Activated T-cell treated with anti-CD3 and anti-CD28 coated beads for 4 hours (primary cell): ENCODE results near the gene ATP5F1D.

ENCODE experiments used
- DNase-seq: peaks from one replicate; pipeline ENCODE4 v3.0.0-alpha.2; 2020

Gene ATP5F1D

GRCh38 chr19:1259876-1260748 is 18.6 kb downstream of the ATP5F1D start:
- peak; percentile 36 for DNase-seq

GRCh38 chr19:1260749-1261537 is 19.4 kb downstream of the ATP5F1D start:
- peak; percentile 94 for DNase-seq

DNA sequence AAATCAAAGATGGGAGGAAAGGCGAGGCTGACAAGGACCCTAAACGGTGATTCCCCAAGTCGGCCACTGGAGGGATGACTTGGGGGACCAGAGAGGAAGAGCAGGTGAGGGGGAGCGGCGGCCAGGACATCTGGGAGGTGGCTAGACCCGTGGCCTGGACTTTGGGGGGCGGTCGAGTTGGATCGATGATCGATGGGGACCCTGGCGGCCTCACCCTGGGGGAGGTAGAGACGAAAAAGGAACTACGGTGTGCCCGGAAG is 19.9 kb downstream of the ATP5F1D start:
- DNase-seq, result no peak

DNA sequence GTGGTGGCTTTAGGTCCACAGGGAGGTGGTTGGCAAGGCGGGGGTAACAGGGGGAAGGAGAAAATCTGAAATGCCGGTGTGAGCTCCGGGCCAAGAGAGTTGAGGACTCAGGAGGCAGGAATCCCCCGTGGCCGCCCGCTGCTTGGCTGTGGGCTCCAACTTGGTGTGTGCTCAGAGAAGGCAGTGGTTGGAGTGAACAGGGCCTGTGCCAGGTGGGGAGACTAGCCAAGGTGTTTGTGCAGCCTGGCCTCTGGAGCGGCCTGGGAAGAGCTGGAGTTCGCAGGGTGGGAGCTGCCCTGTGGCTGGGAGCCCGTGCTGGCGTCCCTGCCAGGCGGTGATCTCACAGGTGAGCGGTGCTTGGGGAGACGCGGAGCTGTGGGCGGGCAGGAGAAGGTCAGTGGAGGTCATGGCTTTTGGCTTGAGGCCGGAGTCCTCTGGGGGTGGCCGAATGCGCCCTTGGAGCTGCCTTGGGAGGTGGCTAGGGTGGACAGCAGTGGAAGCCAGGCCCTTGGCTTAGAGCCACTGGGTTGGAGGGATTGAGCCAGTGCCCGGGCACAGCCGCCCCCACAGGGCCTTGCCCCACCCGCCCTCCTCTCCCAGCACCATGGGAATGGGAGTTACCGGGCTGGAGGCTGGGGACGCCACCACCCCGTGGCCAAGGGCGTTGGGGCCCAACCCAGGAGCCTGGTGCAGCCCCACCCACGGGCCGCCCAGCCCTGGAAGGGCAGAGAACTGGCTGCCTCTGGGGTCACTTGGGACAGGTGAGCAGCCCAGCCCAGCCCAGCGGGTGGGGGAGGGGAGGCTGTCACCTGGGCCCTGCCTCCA is 20.5 kb downstream of the ATP5F1D start:
- no peak for DNase-seq

DNA sequence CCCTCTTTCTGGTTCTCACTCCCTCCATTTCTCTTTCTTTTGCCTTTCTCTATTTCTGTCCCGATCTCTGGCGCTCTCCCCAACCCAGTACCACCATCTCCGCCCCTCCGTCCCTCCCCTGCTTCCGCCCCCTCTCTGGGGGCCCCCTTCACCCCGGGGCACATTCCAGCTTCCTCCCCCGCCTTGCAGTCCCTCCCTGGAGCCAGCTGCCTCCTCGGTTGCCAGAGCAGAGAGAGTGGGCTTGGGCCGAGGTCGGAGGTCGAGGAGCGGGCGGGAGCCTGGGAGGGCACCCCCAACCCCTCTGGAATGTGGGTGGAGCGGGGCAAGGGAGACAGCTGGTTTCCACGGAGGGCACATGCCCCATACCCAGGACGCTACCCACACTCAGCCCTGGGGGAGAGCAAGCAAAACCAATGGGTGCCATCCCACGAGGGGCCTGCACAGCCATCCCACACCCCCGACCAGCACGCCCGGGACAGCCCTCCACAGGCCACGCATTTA is 21.1 kb downstream of the ATP5F1D start:
- DNase-seq, result no peak

- DNase-seq, result no peak
Observed at GRCh38 chr19:1263188-1263587, 21.6 kb downstream of the ATP5F1D start.

DNA sequence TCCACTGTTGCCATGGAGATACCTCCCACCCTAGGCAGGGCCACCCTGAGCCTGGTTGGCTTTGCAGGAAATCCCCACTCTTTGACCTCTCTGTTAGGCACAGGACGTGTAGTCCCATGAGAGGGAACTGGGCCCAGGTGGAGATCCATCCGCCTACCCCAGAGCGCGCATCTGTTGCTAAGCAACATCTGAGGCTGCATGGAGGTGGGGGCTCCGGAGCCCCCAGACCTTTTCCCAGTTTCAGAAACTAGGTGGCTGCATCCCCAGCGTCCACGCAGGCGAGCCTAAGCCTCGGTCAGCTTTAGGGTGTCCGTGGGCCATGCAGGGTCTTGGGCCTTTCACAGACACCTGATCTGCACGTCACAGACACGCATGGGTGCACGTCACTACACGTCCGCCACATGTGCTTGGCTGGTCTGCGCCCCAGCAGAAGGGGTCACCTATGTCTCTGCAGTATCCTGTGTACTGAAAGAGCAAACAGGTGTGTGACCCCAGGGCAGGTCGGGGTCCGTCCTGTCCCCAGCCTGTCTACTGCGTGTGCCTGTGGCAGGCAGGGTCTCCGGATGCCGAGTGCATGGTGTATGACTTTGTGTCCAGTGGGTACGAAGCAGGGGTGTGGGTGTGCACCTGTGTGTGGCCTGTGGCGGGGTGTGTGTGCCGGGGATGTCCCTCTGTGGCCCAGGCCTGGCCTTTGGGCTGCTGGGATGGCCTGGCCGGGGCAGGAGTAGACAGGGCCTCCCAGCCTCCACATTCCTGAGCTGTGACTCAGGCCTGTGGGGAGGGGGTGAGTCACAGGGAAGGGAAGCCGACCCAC is 23.5 kb downstream of the ATP5F1D start:
- no peak for DNase-seq

GRCh38 chr19:1265615-1266128 is 24.1 kb downstream of the ATP5F1D start:
- no peak for DNase-seq

DNA sequence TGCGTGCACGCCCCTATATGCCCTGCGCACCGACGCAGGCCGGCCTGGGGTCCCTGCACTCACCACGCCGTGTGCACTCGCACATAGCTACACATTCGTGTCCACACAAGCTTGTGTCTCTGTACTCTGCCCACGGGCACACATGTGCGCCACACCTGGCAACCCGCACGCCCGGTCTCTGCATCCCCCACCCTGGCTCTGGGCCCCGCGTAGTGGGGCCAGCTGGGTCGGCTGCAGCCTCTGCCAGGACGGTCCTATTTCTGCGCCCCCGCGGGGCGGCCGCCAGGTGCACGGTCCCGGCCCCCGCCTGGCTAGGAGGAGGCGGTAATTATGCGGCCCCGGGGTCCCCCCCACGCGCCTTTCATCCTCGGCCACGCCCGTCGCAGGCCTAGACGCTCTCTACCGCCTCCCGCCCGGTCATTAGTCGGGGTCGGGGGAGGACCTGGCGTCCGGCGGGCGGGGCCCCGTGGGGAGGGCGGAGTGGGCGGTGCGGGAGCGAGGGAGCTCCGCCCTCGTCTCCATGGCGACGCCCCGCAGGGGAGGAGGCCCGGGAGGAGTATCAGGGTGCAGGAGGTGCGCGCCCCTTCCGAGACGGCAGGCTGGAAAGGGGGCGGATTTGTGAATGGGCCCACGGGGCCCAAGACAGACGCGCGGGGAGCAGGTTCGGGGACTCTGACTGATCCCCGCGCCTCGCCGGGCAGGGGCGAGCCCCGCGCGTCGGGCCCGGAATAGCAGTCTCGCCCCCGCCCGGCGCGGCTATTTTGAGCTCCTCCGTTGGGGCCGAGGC is 24.8 kb downstream of the ATP5F1D start:
- DNase-seq, result peak; percentile 70

- DNase-seq, result peak; percentile 62
Observed at GRCh38 chr19:1266916-1267476, 25.4 kb downstream of the ATP5F1D start.

GRCh38 chr19:1267477-1268225 is 26.1 kb downstream of the ATP5F1D start:
- no peak for DNase-seq

DNA sequence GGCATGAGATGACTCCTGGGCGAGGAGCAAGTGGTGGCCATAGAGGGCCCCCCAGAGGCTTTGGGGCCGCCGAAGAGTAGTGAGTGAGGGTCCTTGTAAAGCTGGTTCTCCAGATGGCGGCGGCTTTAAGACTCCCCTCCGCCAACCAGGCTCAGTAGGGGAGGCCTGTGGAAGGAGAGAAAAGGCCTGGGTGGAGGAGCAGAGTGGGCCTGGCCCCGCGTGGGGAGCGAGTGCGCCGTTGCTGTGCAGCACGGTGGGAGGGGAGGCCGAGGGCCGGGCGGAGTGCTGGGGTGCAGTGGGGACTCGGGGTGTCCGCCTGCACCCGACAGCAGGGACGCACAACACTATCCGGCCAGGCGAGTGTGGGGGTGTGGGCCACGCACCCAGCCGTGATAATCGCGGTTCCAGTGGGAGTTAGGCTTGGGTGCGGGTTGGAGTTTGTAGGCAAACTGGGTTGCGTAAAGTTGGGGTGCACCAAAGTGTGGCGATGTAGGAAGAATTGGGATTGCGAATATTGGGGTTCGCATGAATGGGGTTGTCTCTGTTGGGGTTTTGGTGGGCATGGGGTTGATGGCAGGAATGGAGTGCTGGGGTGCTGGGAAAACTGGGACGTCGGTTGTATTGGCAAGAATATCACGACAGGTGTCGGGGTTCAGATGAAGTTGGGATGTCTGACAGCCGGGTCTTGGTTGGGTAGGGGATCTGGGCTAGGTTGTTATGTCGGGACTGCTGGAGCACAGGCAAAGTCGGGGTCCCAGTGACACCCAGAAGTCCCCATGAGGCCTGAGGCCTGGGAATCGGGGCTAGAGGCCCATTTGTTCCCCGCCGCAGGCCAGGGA is 26.9 kb downstream of the ATP5F1D start:
- DNase-seq, result no peak

DNA sequence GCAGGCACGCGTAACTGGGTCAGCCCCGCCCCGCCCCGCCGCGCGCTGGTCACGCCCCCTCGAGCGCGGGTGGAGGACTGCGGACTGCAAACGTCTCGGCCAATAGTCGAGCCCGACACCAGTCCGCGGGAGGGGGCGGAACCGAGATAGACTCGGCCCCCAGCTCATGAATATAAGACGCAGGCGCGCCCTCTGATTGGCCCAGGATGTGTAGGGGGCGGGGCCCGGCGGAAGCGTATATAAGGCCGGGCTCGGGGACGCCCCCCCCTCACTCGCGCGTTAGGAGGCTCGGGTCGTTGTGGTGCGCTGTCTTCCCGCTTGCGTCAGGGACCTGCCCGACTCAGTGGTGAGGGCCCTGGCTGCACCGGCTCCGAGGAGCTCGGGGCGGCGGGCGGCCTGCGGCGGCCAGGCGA is 27.5 kb downstream of the ATP5F1D start, which contains the start of gene CIRBP:
CIRBP (plus strand) TSS at position 268 of the 413 bp plus-strand sequence. CDS start 1,602 bp downstream, outside the sequence.
- peak; percentile 99 for DNase-seq

GRCh38 chr19:1269478-1270212 is 28.1 kb downstream of the ATP5F1D start:
- peak; percentile 75 for DNase-seq

GRCh38 chr19:1270213-1270853 is 28.8 kb downstream of the ATP5F1D start:
- DNase-seq, result no peak

DNA sequence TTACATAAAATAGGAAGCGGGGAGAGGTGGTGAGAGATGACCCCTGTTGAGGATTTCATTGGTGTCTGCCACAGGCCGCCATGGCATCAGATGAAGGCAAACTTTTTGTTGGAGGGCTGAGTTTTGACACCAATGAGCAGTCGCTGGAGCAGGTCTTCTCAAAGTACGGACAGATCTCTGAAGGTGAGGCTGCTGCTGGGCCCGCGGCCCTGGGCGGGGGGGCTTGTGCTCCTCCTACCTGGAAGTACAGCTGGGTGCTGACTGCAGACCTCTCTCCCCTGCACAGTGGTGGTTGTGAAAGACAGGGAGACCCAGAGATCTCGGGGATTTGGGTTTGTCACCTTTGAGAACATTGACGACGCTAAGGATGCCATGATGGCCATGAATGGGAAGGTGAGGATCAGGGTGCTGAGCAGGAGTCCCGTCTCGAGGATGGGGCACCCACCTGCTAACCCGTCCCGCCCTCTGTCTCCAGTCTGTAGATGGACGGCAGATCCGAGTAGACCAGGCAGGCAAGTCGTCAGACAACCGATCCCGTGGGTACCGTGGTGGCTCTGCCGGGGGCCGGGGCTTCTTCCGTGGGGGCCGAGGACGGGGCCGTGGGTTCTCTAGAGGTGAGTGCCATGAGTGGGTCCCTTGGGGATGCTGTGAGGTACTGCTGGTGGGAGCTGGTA is 29.4 kb downstream of the ATP5F1D start:
- no peak for DNase-seq
